GM21825 (cell line): ENCODE results near the gene GTF3C5.

Experiments used
- ATAC-seq: cut with Tn5 transposase; IDR thresholded peaks from one replicate; pipeline ENCODE4 v1.9.1; 2021; ENCODE audit warnings: mild to moderate bottlenecking, moderate library complexity; ENCODE audit not compliant: unreplicated experiment

Gene GTF3C5

GRCh38 chr9:133106511-133107244 is 75.9 kb downstream of the GTF3C5 start:
- no peak for ATAC-seq

DNA sequence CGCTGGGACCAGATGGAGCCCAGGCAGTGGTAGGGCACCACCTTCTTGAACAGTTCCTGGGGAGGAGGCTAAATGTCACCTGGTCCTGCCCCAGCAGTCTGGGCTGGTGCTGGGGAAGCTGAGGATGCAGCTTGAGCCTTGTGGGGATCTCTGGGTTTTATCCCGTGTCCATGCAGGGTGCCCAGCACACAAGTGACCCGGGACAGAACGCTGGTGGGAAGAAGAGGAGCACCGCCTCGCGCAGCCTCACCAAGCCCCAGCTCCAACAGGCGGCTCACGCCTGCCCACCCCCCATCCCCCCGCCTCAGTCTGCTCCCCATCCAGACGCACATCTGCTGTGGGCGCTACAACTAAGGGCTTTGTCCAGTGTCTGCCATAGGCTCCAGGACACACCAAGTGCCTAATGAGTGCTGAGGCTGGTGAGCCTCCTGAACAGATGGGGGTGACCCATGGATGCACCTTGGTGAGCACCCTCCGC is 76.5 kb downstream of the GTF3C5 start:
- no peak for ATAC-seq
